ENCODE measurements around the gene TASOR.
"Not testable (repeated sequence)": the region's sequence is repeated elsewhere in the genome, so short reads cannot be mapped to it uniquely, and the experiment has no call there.

The TASOR gene

DNA sequence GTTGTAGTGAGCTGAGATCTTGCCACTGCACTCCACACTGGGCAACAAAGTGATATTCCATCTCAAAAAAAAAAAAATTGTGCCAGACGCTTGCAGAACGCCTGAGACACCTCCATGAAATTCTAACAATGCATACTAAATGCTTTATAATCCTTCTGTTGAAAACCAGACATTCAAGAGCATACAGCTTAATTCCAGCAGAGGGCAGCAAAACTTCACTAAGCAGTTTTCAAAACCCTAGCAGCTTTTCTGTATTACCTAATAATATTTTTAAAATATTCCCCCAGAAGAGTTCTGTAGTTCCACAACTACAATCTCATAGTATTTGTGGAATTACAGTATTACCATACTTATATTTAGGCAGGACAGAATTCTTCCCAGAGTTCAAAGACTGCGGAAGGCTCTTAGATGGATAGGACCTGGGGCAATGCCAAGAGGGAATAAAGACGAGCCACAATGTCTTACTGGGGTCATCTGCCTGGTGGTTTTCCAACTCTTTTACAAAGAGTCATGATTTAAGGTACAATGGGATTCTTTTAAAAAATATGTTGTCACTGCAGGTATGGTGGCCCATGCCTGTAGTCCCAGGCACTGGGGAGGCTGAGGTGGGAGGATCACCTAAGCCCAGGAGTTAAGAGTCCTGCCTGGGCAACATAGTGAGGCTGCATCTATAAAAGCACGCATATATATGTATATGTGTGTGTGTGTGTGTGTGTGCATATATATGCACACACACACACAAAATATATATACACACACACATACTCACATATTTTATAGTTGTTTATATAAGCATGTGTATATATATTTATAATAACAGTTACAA lies 19.6 kb upstream of the TASOR start:
- peak; percentile 12 to 49 (median 13) for DNase-seq
- no peaks in the 10 kb centered on the region for H3K9me3 ChIP-seq (ENCODE audit: control insufficient read depth, low read length)
- H3K27ac ChIP-seq (ENCODE audit: insufficient read depth, low read length, poor library complexity, severe bottlenecking): no peak overlapping the region
- H3K27me3 ChIP-seq (replicated peaks; ENCODE audit: control insufficient read depth, insufficient read depth, low read length, poor library complexity, severe bottlenecking): no peaks in the 10 kb centered on the region
- H3K36me3 ChIP-seq (ENCODE audit: control insufficient read depth, insufficient read depth, low read length): no peaks in the 10 kb centered on the region
- no peak overlapping the region for H3K4me3 ChIP-seq (ENCODE audit: insufficient read depth, low read depth, low read length, poor library complexity, severe bottlenecking)
- H3K4me1 ChIP-seq (ENCODE audit: control insufficient read depth, insufficient read depth, low read length, poor library complexity, severe bottlenecking): peaks cover 4% of the 10 kb centered on the region

DNA sequence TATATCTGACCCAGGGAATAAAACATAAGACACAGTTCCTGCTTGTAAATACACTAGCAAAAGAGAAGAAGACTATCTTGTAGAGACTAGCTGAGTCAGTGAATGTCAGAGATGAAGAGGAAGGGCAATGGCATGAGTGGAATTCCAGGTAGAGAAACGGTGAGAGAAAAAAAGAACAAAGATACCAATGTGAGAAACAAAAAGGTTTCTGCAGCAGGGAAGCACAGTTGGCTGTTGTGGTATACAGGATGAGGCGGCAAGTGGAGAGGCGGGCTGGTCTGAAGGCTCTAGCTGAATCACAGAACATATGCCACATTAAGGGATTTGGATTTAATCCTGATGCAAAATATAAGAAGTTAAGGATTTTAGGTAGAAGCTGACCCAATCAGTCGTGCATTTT lies 17.1 kb upstream of the TASOR start:
- Histone ChIP-seq H3K4me3 (ENCODE audit: insufficient read depth, low read depth, low read length, poor library complexity, severe bottlenecking) (no peak overlapping the region), H3K27me3 (replicated peaks; ENCODE audit: control insufficient read depth, insufficient read depth, low read length, poor library complexity, severe bottlenecking) (no peaks in the 10 kb centered on the region), H3K27ac (ENCODE audit: insufficient read depth, low read length, poor library complexity, severe bottlenecking) (no peak overlapping the region), H3K4me1 (ENCODE audit: control insufficient read depth, insufficient read depth, low read length, poor library complexity, severe bottlenecking) (peaks cover 4% of the 10 kb centered on the region), H3K36me3 (ENCODE audit: control insufficient read depth, insufficient read depth, low read length) (no peaks in the 10 kb centered on the region), H3K9me3 (ENCODE audit: control insufficient read depth, low read length) (no peaks in the 10 kb centered on the region)
- no peak for DNase-seq

- Histone ChIP-seq H3K9me3 (ENCODE audit: control insufficient read depth, low read length) (no peaks in the 10 kb centered on the region), H3K27me3 (replicated peaks; ENCODE audit: control insufficient read depth, insufficient read depth, low read length, poor library complexity, severe bottlenecking) (no peaks in the 10 kb centered on the region), H3K27ac (ENCODE audit: insufficient read depth, low read length, poor library complexity, severe bottlenecking) (peak overlapping the region; percentile 18), H3K36me3 (ENCODE audit: control insufficient read depth, insufficient read depth, low read length) (no peaks in the 10 kb centered on the region), H3K4me1 (ENCODE audit: control insufficient read depth, insufficient read depth, low read length, poor library complexity, severe bottlenecking) (peaks cover 16% of the 10 kb centered on the region), H3K4me3 (ENCODE audit: insufficient read depth, low read depth, low read length, poor library complexity, severe bottlenecking) (no peak overlapping the region)
- DNase-seq: no peak
Measured at GRCh38 chr3:56694867-56695683, 12.0 kb upstream of the TASOR start.

DNA sequence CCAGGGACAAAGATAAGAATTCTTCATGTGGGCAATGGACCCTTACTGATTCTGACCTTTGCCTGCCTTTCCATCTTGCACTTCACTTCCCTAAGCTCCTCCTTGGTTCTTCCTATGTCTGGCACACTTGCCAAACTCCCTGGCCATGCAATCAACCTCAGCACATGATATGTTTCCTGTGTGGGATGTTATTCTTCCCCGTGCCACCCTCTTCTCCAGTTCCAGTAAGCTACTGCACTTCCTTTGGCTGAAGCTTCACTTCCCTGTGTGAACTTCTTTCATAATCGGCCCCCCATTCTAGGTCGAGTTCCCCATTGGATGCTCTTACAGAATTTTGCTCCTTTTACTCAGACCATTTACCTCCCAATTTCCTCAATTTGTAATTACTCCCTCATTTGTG lies 10.7 kb upstream of the TASOR start:
- Histone ChIP-seq H3K9me3 (ENCODE audit: control insufficient read depth, low read length) (no peaks in the 10 kb centered on the region), H3K27ac (ENCODE audit: insufficient read depth, low read length, poor library complexity, severe bottlenecking) (no peak overlapping the region), H3K36me3 (ENCODE audit: control insufficient read depth, insufficient read depth, low read length) (no peaks in the 10 kb centered on the region), H3K27me3 (replicated peaks; ENCODE audit: control insufficient read depth, insufficient read depth, low read length, poor library complexity, severe bottlenecking) (no peaks in the 10 kb centered on the region), H3K4me1 (ENCODE audit: control insufficient read depth, insufficient read depth, low read length, poor library complexity, severe bottlenecking) (peaks cover 16% of the 10 kb centered on the region), H3K4me3 (ENCODE audit: insufficient read depth, low read depth, low read length, poor library complexity, severe bottlenecking) (no peak overlapping the region)
- DNase-seq: no peak

DNA sequence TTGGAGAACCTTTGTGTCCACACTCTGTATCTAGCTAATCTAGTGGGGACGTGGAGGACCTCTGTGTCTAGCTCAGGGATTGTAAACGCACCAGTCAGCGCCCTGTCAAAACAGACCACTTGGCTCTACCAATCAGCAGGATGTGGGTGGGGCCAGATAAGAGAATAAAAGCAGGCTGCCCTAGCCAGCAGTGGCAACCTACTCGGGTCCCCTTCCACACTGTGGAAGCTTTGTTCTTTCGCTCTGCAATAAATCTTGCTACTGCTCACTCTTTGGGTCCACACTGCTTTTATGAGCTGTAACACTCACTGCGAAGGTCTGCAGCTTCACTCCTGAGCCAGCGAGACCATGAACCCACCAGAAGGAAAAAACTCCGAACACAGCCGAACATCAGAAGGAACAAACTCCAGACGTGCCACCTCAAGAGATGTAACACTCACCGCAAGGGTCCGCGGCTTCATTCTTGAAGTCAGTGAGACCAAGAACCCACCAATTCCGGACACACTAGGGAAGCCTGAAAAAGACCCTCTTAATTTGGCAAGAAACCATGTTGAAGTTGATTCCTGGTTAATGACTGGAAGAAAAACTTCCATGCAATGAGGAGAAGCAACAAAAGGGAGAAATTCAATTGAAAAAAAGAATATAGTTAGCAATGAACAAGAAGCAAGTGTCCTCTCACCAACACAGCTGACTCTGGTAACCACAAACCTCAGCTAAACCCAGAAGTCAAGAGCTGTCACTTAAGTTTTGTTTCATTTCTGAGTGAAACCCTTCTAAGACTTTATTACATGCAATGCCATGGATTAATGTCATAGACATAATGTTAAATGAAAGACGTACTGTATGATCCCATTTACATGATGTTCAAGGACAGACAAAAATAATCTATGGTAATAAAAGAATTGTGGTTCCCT lies 9.7 kb upstream of the TASOR start:
- not testable (repeated sequence) for H3K36me3 ChIP-seq (ENCODE audit: control insufficient read depth, insufficient read depth, low read length); DNase-seq; H3K27me3 ChIP-seq (replicated peaks; ENCODE audit: control insufficient read depth, insufficient read depth, low read length, poor library complexity, severe bottlenecking); H3K27ac ChIP-seq (ENCODE audit: insufficient read depth, low read length, poor library complexity, severe bottlenecking); H3K9me3 ChIP-seq (ENCODE audit: control insufficient read depth, low read length)
- Histone ChIP-seq H3K4me1 (ENCODE audit: control insufficient read depth, insufficient read depth, low read length, poor library complexity, severe bottlenecking) (peaks cover 16% of the 10 kb centered on the region), H3K4me3 (ENCODE audit: insufficient read depth, low read depth, low read length, poor library complexity, severe bottlenecking) (peak overlapping the region; percentile 37)

DNA sequence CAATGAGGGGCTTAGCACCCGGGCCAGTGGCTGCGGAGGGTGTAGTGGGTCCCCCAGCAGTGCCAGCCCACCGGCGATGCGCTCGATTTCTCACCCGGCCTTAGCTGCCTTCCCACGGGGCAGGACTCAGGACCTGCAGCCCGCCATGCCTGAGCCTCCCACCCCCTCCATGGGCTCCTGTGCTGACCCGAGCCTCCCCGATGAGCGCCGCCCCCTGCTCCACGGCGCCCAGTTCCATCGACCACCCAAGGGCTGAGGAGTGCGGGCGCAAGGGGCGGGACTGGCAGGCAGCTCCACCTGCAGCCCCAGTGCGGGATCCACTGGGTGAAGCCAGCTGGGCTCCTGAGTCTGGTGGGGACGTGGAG lies 8.9 kb upstream of the TASOR start:
- H3K27ac ChIP-seq (ENCODE audit: insufficient read depth, low read length, poor library complexity, severe bottlenecking); H3K9me3 ChIP-seq (ENCODE audit: control insufficient read depth, low read length); H3K36me3 ChIP-seq (ENCODE audit: control insufficient read depth, insufficient read depth, low read length); H3K4me3 ChIP-seq (ENCODE audit: insufficient read depth, low read depth, low read length, poor library complexity, severe bottlenecking); H3K27me3 ChIP-seq (replicated peaks; ENCODE audit: control insufficient read depth, insufficient read depth, low read length, poor library complexity, severe bottlenecking); DNase-seq: not testable (repeated sequence)
- H3K4me1 ChIP-seq (ENCODE audit: control insufficient read depth, insufficient read depth, low read length, poor library complexity, severe bottlenecking): peaks cover 16% of the 10 kb centered on the region

GRCh38 chr3:56691165-56692000 lies 8.3 kb upstream of the TASOR start:
- Histone ChIP-seq H3K4me3 (ENCODE audit: insufficient read depth, low read depth, low read length, poor library complexity, severe bottlenecking) (no peak overlapping the region), H3K27me3 (replicated peaks; ENCODE audit: control insufficient read depth, insufficient read depth, low read length, poor library complexity, severe bottlenecking) (no peaks in the 10 kb centered on the region), H3K4me1 (ENCODE audit: control insufficient read depth, insufficient read depth, low read length, poor library complexity, severe bottlenecking) (peaks cover 16% of the 10 kb centered on the region), H3K27ac (ENCODE audit: insufficient read depth, low read length, poor library complexity, severe bottlenecking) (no peak overlapping the region), H3K9me3 (ENCODE audit: control insufficient read depth, low read length) (no peaks in the 10 kb centered on the region), H3K36me3 (ENCODE audit: control insufficient read depth, insufficient read depth, low read length) (no peaks in the 10 kb centered on the region)
- no peak for DNase-seq

DNA sequence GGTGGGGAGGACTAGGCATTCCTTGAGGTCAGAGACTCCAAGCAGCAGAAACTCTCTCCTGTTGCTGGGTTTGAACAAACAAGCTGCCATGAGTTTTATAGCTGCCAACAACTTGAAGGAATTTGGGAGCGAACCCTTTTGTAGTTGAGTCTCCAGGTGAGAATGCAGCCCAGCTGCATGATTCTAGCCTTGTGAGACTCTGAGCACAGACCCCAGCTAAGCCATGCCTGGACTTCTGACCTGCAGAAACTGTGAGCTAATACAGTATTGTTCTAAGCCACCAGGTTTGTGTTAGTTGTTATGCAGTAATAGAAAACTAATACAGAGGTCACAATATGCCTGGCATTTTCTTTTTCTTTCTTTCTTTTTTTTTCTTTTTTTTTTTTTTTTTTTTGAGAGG lies 6.2 kb upstream of the TASOR start:
- peaks cover 10% of the 10 kb centered on the region for H3K4me1 ChIP-seq (ENCODE audit: control insufficient read depth, insufficient read depth, low read length, poor library complexity, severe bottlenecking)
- no peaks in the 10 kb centered on the region for H3K9me3 ChIP-seq (ENCODE audit: control insufficient read depth, low read length)
- H3K36me3 ChIP-seq (ENCODE audit: control insufficient read depth, insufficient read depth, low read length): no peaks in the 10 kb centered on the region
- no peak for DNase-seq
- no peaks in the 10 kb centered on the region for H3K27me3 ChIP-seq (replicated peaks; ENCODE audit: control insufficient read depth, insufficient read depth, low read length, poor library complexity, severe bottlenecking)
- no peak overlapping the region for H3K4me3 ChIP-seq (ENCODE audit: insufficient read depth, low read depth, low read length, poor library complexity, severe bottlenecking)
- H3K27ac ChIP-seq (ENCODE audit: insufficient read depth, low read length, poor library complexity, severe bottlenecking): no peak overlapping the region

DNA sequence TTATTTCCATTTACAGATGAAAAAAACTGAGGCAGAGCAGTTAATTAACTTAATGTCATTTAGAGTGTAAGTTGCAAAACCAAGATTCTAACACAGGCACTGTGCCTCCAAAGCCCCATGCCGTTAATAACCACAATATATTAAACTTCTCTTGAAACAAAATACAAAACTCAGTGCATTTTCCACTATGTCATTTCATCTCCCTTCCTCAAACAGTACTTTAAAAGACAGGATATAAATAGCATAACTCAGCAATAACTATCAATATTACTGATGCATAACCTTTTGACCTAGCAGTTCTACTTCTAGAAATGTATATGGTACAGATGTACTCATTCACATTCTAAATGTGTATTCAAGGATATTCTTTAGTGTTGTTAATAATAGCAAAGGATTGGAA lies 5.1 kb upstream of the TASOR start:
- Histone ChIP-seq H3K27ac (ENCODE audit: insufficient read depth, low read length, poor library complexity, severe bottlenecking) (no peak overlapping the region), H3K36me3 (ENCODE audit: control insufficient read depth, insufficient read depth, low read length) (no peaks in the 10 kb centered on the region), H3K4me1 (ENCODE audit: control insufficient read depth, insufficient read depth, low read length, poor library complexity, severe bottlenecking) (no peaks in the 10 kb centered on the region), H3K9me3 (ENCODE audit: control insufficient read depth, low read length) (no peaks in the 10 kb centered on the region), H3K27me3 (replicated peaks; ENCODE audit: control insufficient read depth, insufficient read depth, low read length, poor library complexity, severe bottlenecking) (no peaks in the 10 kb centered on the region), H3K4me3 (ENCODE audit: insufficient read depth, low read depth, low read length, poor library complexity, severe bottlenecking) (no peak overlapping the region)
- no peak for DNase-seq

Measured in effector memory CD4-positive, alpha-beta T cell (primary cell).